K562 (cell line): ENCODE results near the gene ZNF689. TPM values are rescaled to one million over a fixed set of nuclear protein-coding genes. Genes with fewer than 3 reads are reported as not detected.

Source experiments
- CHD2 ChIP-seq: IDR thresholded peaks from 2 replicates; pipeline ENCODE4 v1.6.1; 2011; ENCODE audit warnings: low read depth, low read length
- E2F5 ChIP-seq: sonication (generic); formaldehyde crosslinking; IDR thresholded peaks from 2 replicates; pipeline ENCODE4 v1.8.0; 2022; ENCODE audit warnings: mild to moderate bottlenecking, missing genetic modification reagents
- IRF9 ChIP-seq: fragments of 450-650 bp; IDR thresholded peaks from 2 replicates; pipeline ENCODE4 v1.6.1; 2016; ENCODE audit warnings: missing biosample characterization, missing genetic modification characterization
- JUND ChIP-seq, 2 experiments: IDR thresholded peaks; 2 replicates in 1 of 2; 3 replicates in 1 of 2; pipeline ENCODE4 v1.6.1; 2011; ENCODE audit warnings: borderline replicate concordance in 2 of 2, low read depth in 2 of 2, low read length in 2 of 2, improper control_type of control experiment in 1 of 2, missing biosample characterization in 1 of 2, missing genetic modification characterization in 1 of 2, missing genetic modification reagents in 1 of 2
- MCM5 ChIP-seq: fragments of 450-650 bp; IDR thresholded peaks from 2 replicates; pipeline ENCODE4 v1.6.1; 2016; ENCODE audit warnings: low read depth
- MTA1 ChIP-seq: fragments of 450-650 bp; IDR thresholded peaks from 2 replicates; pipeline ENCODE4 v1.6.1; 2017; ENCODE audit warnings: borderline replicate concordance
- NCOA1 ChIP-seq: fragments of 450-650 bp; IDR thresholded peaks from 2 replicates; pipeline ENCODE4 v1.6.1; 2016; ENCODE audit warnings: low read depth
- NUFIP1 ChIP-seq: fragments of 450-650 bp; IDR thresholded peaks from 2 replicates; pipeline ENCODE4 v1.6.1; 2018; ENCODE audit not compliant: partially characterized antibody
- PHF21A ChIP-seq: fragments of 450-650 bp; IDR thresholded peaks from 2 replicates; pipeline ENCODE4 v1.6.1; 2017; ENCODE audit warnings: low read depth, borderline replicate concordance
- POLR2H ChIP-seq: IDR thresholded peaks from 2 replicates; pipeline ENCODE4 v1.6.1; 2016; ENCODE audit warnings: missing genetic modification characterization, low read depth, mild to moderate bottlenecking, control low read depth, missing compliant biosample characterization, moderate library complexity
- SMAD3 ChIP-seq: fragments of 450-650 bp; formaldehyde crosslinking; conservative IDR thresholded peaks from 2 replicates; pipeline ENCODE4 v1.4.0; 2020; ENCODE audit warnings: mild to moderate bottlenecking
- TARDBP ChIP-seq: fragments of 450-650 bp; IDR thresholded peaks from 2 replicates; pipeline ENCODE4 v1.6.1; 2016
- TBP ChIP-seq: optimal IDR thresholded peaks from 2 replicates; pipeline ENCODE3; 2011; ENCODE audit warnings: low read depth, low read length, improper control_type of control experiment
- ZBTB2 ChIP-seq: fragments of 450-650 bp; IDR thresholded peaks from 2 replicates; pipeline ENCODE4 v1.6.1; 2016; ENCODE audit warnings: antibody characterized with exemption
- ZC3H8 ChIP-seq: fragments of 450-650 bp; IDR thresholded peaks from 2 replicates; pipeline ENCODE4 v1.6.1; 2017
- ZNF165 ChIP-seq: fragments of 250-450 bp; sonication (Bioruptor Pico); IDR thresholded peaks from 2 replicates; pipeline ENCODE4 v1.4.0; 2020; ENCODE audit warnings: borderline replicate concordance
- ZNF316 ChIP-seq: fragments of 450-650 bp; IDR thresholded peaks from 2 replicates; pipeline ENCODE4 v1.6.1; 2016
- polyA plus RNA-seq, 8 experiments: library from polyadenylated mRNA; depleted of rRNA in 4 of 8; stranded (reverse) in 5 of 8; unstranded in 3 of 8; fragments of >200 nt; fragmentation: Nextera tagmentation in 2 of 8; fragmentation: Illumina TruSeq in 1 of 8; extraction: Ambion mirVana in 2 of 8; extraction: Trizol in 1 of 8; gene quantifications; 2 replicates each; pipeline versions ENCODE4 v1.2.1 to v1.2.3, GENCODE V29; 2011 to 2014; ENCODE audit warnings: inconsistent platforms in 1 of 8, missing spikeins in 1 of 8
- total RNA-seq, 7 experiments: library from RNA; depleted of rRNA in 6 of 7; stranded (reverse); fragments of >200 nt in 6 of 7; fragmentation: Illumina TruSeq in 2 of 7; extraction: Trizol in 2 of 7; gene quantifications; 2 replicates each; pipeline versions ENCODE4 v1.2.1 to v1.2.3, GENCODE V29; 2011 to 2021; ENCODE audit warnings: low replicate concordance in 1 of 7
- TF ChIP-seq, protein P1 (sequence below): fragments of 450-650 bp; IDR thresholded peaks from 2 replicates; pipeline ENCODE4 v1.7.1; 2018; ENCODE audit warnings: mild to moderate bottlenecking, low read depth; ENCODE audit not compliant: partially characterized antibody
- TF ChIP-seq, protein P2 (sequence below): fragments of 450-650 bp; formaldehyde crosslinking; IDR thresholded peaks from 2 replicates; pipeline ENCODE4 v1.4.0; 2022; ENCODE audit warnings: mild to moderate bottlenecking, moderate library complexity
- TF ChIP-seq, protein P3 (sequence below): fragments of 250-450 bp; sonication (Bioruptor Pico); IDR thresholded peaks from 2 replicates; pipeline ENCODE4 v1.9.0; 2021; ENCODE audit warnings: mild to moderate bottlenecking

Gene ZNF689
- total and polyA plus RNA-seq, 9 of the 15 experiments (the other 6 are each of a cell fraction or from before 2014, with no cell fraction given), result 5.4 to 15.4 (median 10.8) TPM

DNA sequence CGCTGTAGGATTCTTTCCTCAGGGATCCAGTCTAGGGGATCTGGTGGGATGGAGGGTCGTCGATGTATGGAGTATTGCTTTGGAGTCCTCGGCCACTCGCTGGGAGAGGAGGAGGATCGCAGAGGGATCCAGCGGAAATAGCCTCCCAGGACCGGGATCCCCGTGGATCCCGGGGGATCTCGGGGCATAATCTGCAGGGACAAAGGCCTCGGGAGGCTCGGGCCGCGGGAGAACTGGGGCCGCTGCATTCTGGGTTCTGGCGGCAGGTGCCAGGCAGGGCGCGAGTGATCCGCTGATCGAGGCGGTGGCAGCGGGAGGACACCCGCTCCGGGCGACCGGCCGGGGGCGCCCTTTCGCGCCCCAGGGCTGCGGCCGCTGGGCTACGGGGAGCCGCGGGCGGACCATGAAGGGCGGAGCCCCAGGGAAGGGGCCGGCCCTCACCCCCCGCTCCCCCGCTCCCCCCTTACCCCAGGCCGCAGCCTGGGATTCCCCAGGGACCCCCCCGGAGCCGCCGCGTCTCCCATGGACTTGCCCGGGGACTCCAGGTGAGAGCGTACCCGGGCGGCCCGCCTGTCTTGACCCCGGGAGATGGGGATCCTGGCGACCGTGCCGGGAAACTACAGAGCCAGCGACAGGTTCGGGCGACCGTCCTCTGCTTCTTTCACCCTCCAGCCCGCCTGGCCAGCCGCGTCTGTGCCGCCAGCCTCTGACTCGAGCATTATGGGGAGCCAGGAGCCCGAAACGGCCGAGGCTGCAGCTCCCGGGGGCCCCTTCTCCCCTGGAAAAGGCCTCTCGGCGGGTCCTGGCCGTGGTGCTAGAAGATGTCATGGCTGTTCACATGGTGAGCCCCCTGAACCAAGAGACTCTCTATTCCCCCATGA is 41.2 kb upstream of the ZNF689 start (continued):
- TF ChIP-seq, protein P1, sequence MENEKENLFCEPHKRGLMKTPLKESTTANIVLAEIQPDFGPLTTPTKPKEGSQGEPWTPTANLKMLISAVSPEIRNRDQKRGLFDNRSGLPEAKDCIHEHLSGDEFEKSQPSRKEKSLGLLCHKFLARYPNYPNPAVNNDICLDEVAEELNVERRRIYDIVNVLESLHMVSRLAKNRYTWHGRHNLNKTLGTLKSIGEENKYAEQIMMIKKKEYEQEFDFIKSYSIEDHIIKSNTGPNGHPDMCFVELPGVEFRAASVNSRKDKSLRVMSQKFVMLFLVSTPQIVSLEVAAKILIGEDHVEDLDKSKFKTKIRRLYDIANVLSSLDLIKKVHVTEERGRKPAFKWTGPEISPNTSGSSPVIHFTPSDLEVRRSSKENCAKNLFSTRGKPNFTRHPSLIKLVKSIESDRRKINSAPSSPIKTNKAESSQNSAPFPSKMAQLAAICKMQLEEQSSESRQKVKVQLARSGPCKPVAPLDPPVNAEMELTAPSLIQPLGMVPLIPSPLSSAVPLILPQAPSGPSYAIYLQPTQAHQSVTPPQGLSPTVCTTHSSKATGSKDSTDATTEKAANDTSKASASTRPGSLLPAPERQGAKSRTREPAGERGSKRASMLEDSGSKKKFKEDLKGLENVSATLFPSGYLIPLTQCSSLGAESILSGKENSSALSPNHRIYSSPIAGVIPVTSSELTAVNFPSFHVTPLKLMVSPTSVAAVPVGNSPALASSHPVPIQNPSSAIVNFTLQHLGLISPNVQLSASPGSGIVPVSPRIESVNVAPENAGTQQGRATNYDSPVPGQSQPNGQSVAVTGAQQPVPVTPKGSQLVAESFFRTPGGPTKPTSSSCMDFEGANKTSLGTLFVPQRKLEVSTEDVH, result peak; percentile 39
- TF ChIP-seq POLR2H (tag), result no peak
- no peak for TF ChIP-seq ZBTB2
- TF ChIP-seq TARDBP, result 0 out of 2 replicates have a peak, but pooled peaks have one; percentile 39
- TF ChIP-seq E2F5, result 0 out of 2 replicates have a peak, but pooled peaks have one; percentile 39
- no peak for TF ChIP-seq NCOA1
- no peak for TF ChIP-seq IRF9 (tag)
- no peak for TF ChIP-seq ZNF165 (CRISPR knock-in tag)
- TF ChIP-seq, protein P2, sequence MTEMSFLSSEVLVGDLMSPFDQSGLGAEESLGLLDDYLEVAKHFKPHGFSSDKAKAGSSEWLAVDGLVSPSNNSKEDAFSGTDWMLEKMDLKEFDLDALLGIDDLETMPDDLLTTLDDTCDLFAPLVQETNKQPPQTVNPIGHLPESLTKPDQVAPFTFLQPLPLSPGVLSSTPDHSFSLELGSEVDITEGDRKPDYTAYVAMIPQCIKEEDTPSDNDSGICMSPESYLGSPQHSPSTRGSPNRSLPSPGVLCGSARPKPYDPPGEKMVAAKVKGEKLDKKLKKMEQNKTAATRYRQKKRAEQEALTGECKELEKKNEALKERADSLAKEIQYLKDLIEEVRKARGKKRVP (CRISPR knock-in tag), result no peak
- no peak for TF ChIP-seq TBP
- no peak for TF ChIP-seq CHD2
- no peak for TF ChIP-seq NUFIP1
- TF ChIP-seq SMAD3 (CRISPR knock-in tag), result no peak
- no peak for TF ChIP-seq PHF21A
- TF ChIP-seq ZNF316, result no peak
- TF ChIP-seq JUND (IDR thresholded peaks at IDR 0.05; ENCODE audit: borderline replicate concordance, low read depth, low read length), result 0 out of 2 replicates have a peak, but pooled peaks have one; percentile 34
- no peak; the same call in 2 of the 3 replicates for TF ChIP-seq JUND (tag; IDR thresholded peaks at IDR 0.05; ENCODE audit: borderline replicate concordance, low read depth, low read length)
- TF ChIP-seq MCM5, result no peak
- TF ChIP-seq, protein P3, sequence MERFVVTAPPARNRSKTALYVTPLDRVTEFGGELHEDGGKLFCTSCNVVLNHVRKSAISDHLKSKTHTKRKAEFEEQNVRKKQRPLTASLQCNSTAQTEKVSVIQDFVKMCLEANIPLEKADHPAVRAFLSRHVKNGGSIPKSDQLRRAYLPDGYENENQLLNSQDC, result no peak
- TF ChIP-seq ZC3H8, result no peak
- TF ChIP-seq MTA1, result no peak
